Lower leg skin (tissue), 3 donors: ENCODE measurements around the gene DNPEP.

Experiments used
- POLR2A ChIP-seq, 2 donors: fragments of 450-650 bp; IDR thresholded peaks; one replicate each; pipeline ENCODE4 v1.6.1; 2016 to 2017; ENCODE audit warnings: antibody characterized with exemption in 2 of 2, mild to moderate bottlenecking in 1 of 2, moderate library complexity in 1 of 2
- TF ChIP-seq, protein P1 (sequence below), 3 donors: fragments of 450-650 bp; IDR thresholded peaks; one replicate each; pipeline ENCODE4 v1.5.1; 2016; ENCODE audit warnings: antibody characterized with exemption in 3 of 3, mild to moderate bottlenecking in 3 of 3, moderate library complexity in 2 of 3

- TF ChIP-seq, protein P1, sequence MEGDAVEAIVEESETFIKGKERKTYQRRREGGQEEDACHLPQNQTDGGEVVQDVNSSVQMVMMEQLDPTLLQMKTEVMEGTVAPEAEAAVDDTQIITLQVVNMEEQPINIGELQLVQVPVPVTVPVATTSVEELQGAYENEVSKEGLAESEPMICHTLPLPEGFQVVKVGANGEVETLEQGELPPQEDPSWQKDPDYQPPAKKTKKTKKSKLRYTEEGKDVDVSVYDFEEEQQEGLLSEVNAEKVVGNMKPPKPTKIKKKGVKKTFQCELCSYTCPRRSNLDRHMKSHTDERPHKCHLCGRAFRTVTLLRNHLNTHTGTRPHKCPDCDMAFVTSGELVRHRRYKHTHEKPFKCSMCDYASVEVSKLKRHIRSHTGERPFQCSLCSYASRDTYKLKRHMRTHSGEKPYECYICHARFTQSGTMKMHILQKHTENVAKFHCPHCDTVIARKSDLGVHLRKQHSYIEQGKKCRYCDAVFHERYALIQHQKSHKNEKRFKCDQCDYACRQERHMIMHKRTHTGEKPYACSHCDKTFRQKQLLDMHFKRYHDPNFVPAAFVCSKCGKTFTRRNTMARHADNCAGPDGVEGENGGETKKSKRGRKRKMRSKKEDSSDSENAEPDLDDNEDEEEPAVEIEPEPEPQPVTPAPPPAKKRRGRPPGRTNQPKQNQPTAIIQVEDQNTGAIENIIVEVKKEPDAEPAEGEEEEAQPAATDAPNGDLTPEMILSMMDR (IDR thresholded peaks at IDR 0.05), result no peak
- TF ChIP-seq POLR2A (IDR thresholded peaks at IDR 0.05), result no peak
Observed at GRCh38 chr2:219408631-219409030, 20.9 kb upstream of the DNPEP start.
